Kidney (tissue), 14 donors: ENCODE data around the gene CES2. TPM values are rescaled to one million over a fixed set of nuclear protein-coding genes. Genes with fewer than 3 reads are reported as not detected.
"Not testable (repeated sequence)": the region's sequence is repeated elsewhere in the genome, so short reads cannot be mapped to it uniquely, and the experiment has no call there.

Source experiments
- DNase-seq, 5 donors: peaks; one replicate each; pipeline ENCODE4 v3.0.0-alpha.2; 2013 to 2020
- FAIRE-seq: peaks from 2 replicates; lab custom pipeline; 2012; peaks lifted over from hg19 to GRCh38; lab: Jason Lieb, UNC
- H3K27ac ChIP-seq, 2 donors: one replicate each; pipeline ENCODE4 v1.7.0; 2013; ENCODE audit warnings: low read depth in 2 of 2, low read length in 2 of 2, inconsistent platforms in 1 of 2
- H3K27me3 ChIP-seq: one replicate; pipeline ENCODE4 v1.7.1; 2013; ENCODE audit warnings: low read length, inconsistent platforms; ENCODE audit not compliant: control insufficient read depth, insufficient read depth
- H3K36me3 ChIP-seq, 3 donors: one replicate each; pipeline versions ENCODE4 v1.7.0 to v1.7.1; 2013; ENCODE audit warnings: low read length in 3 of 3, control low read depth in 1 of 3, inconsistent platforms in 1 of 3; ENCODE audit not compliant: insufficient read depth in 3 of 3, control insufficient read depth in 2 of 3
- H3K4me1 ChIP-seq, 3 donors: one replicate each; pipeline versions ENCODE4 v1.7.0 to v1.7.1; 2013; ENCODE audit warnings: low read length in 3 of 3, inconsistent platforms in 1 of 3, low read depth in 1 of 3; ENCODE audit not compliant: control insufficient read depth in 2 of 3, insufficient read depth in 2 of 3
- H3K4me3 ChIP-seq, 3 donors: one replicate each; pipeline versions ENCODE4 v1.7.0 to v1.8.1; 2013; ENCODE audit warnings: low read length in 3 of 3, control low read depth in 1 of 3, inconsistent platforms in 1 of 3
- H3K9ac ChIP-seq, 3 donors: one replicate each; pipeline versions ENCODE4 v1.7.0 to v1.7.1; 2013; ENCODE audit warnings: low read length in 3 of 3, control low read depth in 1 of 3, inconsistent platforms in 1 of 3
- H3K9me3 ChIP-seq, 3 donors: one replicate each; pipeline versions ENCODE4 v1.7.0 to v1.7.1; 2013; ENCODE audit warnings: low read length in 3 of 3, control low read depth in 1 of 3, inconsistent platforms in 1 of 3; ENCODE audit not compliant: control insufficient read depth in 2 of 3, insufficient read depth in 1 of 3
- CTCF ChIP-seq: IDR thresholded peaks from 3 replicates; pipeline ENCODE4 v1.5.1; 2012; ENCODE audit warnings: mild to moderate bottlenecking, moderate library complexity, borderline replicate concordance; ENCODE audit not compliant: insufficient read depth; ENCODE audit errors: extremely low read depth
- intact Hi-C: fragments of 100-400 bp; cut with DNase I; formaldehyde crosslinking; loops from one replicate; pipeline ENCODE4 v1.11.1; 2022
- polyA plus RNA-seq: library from polyadenylated mRNA; stranded (reverse); fragments of 350-450 nt; fragmentation: Illumina TruSeq; extraction: RNeasy Lipid Tissue Mini Kit (QIAGEN cat#74804); gene quantifications from one replicate; pipeline ENCODE4 v1.2.3, GENCODE V29; 2014; ENCODE audit warnings: low read depth, low replicate concordance; ENCODE audit not compliant: insufficient read depth
- total RNA-seq: library from RNA; stranded (reverse); fragmentation: NEBNext Ultra II Directional; extraction: Animal tissue kit (Norgen Biotek cat#: 25700); gene quantifications from one replicate; pipeline ENCODE4 v1.2.1, GENCODE V29; 2021
- donor health status: control.
- donor health status: control.
- donor health status: control.
- donor health status: control.
- donor health status: control.
- donor health status: DM: yes; HTN: yes; CAD: no.
- donor health status: Normal renal cell carcinoma (clear cell type).

Gene CES2
- total and polyA plus RNA-seq, 2 donors from 2014 or later: 72.1 to 76.9 TPM

GRCh38 chr16:66991545-66992077 is 56.3 kb downstream of the CES2 start:
- no peak overlapping the region for H3K9ac ChIP-seq
- intact Hi-C loops: no loop called here
- DNase-seq: no peak
- no peak for FAIRE-seq
- H3K36me3 ChIP-seq: no peaks in the 10 kb centered on the region
- TF ChIP-seq CTCF: no peak
- H3K9me3 ChIP-seq: no peaks in the 10 kb centered on the region
- no peak overlapping the region for H3K4me3 ChIP-seq
- no peaks in the 10 kb centered on the region for H3K27me3 ChIP-seq
- H3K4me1 ChIP-seq: peaks cover 0 to 5% (median 4%) of the 10 kb centered on the region in 3 donors
- H3K27ac ChIP-seq: no peak overlapping the region

- H3K36me3 ChIP-seq, H3K27me3 ChIP-seq, H3K4me3 ChIP-seq, FAIRE-seq, H3K9ac ChIP-seq, DNase-seq, H3K27ac ChIP-seq, intact Hi-C loops, H3K9me3 ChIP-seq: not testable (repeated sequence)
- peaks cover 0 to 10% (median 3%) of the 10 kb centered on the region in 3 donors for H3K4me1 ChIP-seq
Measured at GRCh38 chr16:66993558-66993957, 58.2 kb downstream of the CES2 start.

Other genes with a start within 250 kb of the CES2 start
- 82.2 TPM for gene CMTM4, start 238.8 kb upstream of the CES2 start, total RNA-seq
- 43.2 TPM for gene CMTM4, start 238.8 kb upstream of the CES2 start, polyA plus RNA-seq
- 119 TPM for gene DYNC1LI2, start 183.9 kb upstream of the CES2 start, total RNA-seq
- 32.0 TPM for gene DYNC1LI2, start 183.9 kb upstream of the CES2 start, polyA plus RNA-seq
- 0.19 TPM for gene TERB1, start 133.9 kb upstream of the CES2 start, total RNA-seq
- not detected for gene TERB1, start 133.9 kb upstream of the CES2 start, polyA plus RNA-seq
- 45.6 TPM for gene NAE1, start 104.5 kb upstream of the CES2 start, total RNA-seq
- 37.5 TPM for gene NAE1, start 104.5 kb upstream of the CES2 start, polyA plus RNA-seq
- gene CA7, start 91.1 kb upstream of the CES2 start, total RNA-seq: not detected
- gene CA7, start 91.1 kb upstream of the CES2 start, polyA plus RNA-seq: not detected
- 9.2 TPM for gene PDP2, start 55.0 kb upstream of the CES2 start, total RNA-seq
- 5.1 TPM for gene PDP2, start 55.0 kb upstream of the CES2 start, polyA plus RNA-seq
- 1,188 TPM for gene CDH16, start 16.6 kb upstream of the CES2 start, total RNA-seq
- gene CDH16, start 16.6 kb upstream of the CES2 start, polyA plus RNA-seq: 1,180 TPM
- 90.9 TPM for gene RRAD, start 10.0 kb upstream of the CES2 start, total RNA-seq
- gene RRAD, start 10.0 kb upstream of the CES2 start, polyA plus RNA-seq: 14.3 TPM
- gene CIAO2B, start 1.1 kb upstream of the CES2 start, total RNA-seq: 71.2 TPM
- 284 TPM for gene CIAO2B, start 1.1 kb upstream of the CES2 start, polyA plus RNA-seq
- gene CES3, start 25.8 kb downstream of the CES2 start, total RNA-seq: 2.1 TPM
- 7.8 TPM for gene CES3, start 25.8 kb downstream of the CES2 start, polyA plus RNA-seq
- gene CES4A, start 53.1 kb downstream of the CES2 start, total RNA-seq: 31.7 TPM
- 14.9 TPM for gene CES4A, start 53.1 kb downstream of the CES2 start, polyA plus RNA-seq
- 57.3 TPM for gene CBFB, start 93.6 kb downstream of the CES2 start, total RNA-seq
- 9.7 TPM for gene CBFB, start 93.6 kb downstream of the CES2 start, polyA plus RNA-seq
- 16.9 TPM for gene PHAF1, start 174.4 kb downstream of the CES2 start, total RNA-seq
- gene PHAF1, start 174.4 kb downstream of the CES2 start, polyA plus RNA-seq: 14.3 TPM
- 16.7 TPM for gene B3GNT9, start 215.5 kb downstream of the CES2 start, total RNA-seq
- gene B3GNT9, start 215.5 kb downstream of the CES2 start, polyA plus RNA-seq: 12.1 TPM
- 27.1 TPM for gene TRADD, start 224.4 kb downstream of the CES2 start, total RNA-seq
- gene TRADD, start 224.4 kb downstream of the CES2 start, polyA plus RNA-seq: 30.2 TPM
- 19.8 TPM for gene FBXL8, start 224.4 kb downstream of the CES2 start, total RNA-seq
- gene FBXL8, start 224.4 kb downstream of the CES2 start, polyA plus RNA-seq: 9.5 TPM
- gene HSF4, start 229.2 kb downstream of the CES2 start, total RNA-seq: 37.9 TPM
- gene HSF4, start 229.2 kb downstream of the CES2 start, polyA plus RNA-seq: 26.7 TPM
- gene NOL3, start 235.0 kb downstream of the CES2 start, total RNA-seq: 36.4 TPM
- 35.3 TPM for gene NOL3, start 235.0 kb downstream of the CES2 start, polyA plus RNA-seq
- gene MATCAP1, start 248.4 kb downstream of the CES2 start, total RNA-seq: 38.8 TPM
- gene MATCAP1, start 248.4 kb downstream of the CES2 start, polyA plus RNA-seq: 15.5 TPM